ENCODE data around the gene XIRP1.

The XIRP1 gene

DNA sequence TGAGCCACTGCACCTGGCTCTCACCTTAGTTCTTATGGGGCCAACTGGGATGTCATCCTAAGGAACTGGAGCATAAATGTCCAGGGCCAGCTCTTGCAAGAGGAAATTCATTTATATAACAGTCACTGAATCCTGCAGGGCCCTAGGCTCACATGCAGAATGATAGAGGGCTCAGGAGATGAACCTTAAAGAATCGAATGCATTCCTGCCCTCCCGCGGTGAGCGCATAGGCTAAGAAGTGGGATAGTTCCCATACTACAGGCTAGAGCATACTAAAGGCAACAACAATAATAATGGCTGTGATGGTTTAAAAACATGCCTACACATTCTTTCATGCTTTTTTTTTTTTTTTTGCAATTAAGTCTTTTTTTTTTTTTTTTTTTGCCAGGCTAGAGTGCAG, 21.9 kb downstream of the XIRP1 start:
- no peak for DNase-seq (ENCODE audit: low read depth in 2 of 3, low spot score in 2 of 3)

DNA sequence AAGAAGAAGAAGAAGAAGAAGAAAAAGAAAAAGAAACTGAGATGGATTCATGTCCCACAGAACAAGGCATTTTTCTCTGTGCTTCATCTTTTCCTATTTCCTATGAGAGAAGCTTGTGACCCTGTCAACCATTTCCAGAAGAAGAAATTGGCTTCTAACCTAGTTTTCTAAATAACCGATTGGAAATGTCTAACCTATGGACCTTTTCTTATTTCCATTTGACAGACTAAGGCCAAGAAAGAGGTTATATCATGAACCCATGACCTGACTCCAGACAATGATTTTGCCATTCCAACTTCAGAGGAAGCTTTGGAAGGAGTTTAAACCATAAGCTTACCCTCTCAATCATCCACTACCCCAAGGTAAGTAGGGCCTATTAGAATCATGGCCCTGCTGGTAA, 22.7 kb downstream of the XIRP1 start:
- DNase-seq (ENCODE audit: low read depth in 2 of 3, low spot score in 2 of 3) = no peak

DNA sequence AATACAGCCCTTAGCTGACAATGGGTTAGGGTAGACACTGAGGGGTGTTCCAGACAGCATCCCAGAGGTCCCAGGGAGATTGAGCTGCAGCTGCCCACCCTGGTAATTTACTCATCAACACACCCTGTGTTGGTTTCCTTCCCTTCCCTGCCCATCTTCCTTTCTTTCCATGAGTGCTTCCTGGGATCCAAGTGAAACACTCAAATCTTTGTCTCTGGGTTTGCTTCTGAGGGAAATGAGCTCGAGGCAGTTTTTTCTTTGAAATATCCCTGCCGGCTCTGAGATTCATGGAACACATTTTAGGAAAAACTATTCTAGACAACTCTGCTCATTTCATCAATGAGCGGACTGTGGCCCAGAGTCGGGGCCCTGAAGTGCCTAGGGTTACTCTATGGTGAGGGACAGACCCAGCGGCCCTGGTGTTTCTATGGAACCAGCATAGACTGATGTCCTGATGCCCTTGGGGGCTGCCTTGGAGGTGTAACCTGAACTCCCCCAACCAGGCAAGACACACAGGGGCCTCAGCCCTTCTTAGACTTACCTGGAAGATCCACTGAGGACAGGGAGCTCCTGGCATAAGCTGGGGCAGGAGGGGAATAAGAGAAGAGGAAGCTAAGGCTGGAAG, 24.1 kb downstream of the XIRP1 start:
- DNase-seq (ENCODE audit: low read depth in 2 of 3, low spot score in 2 of 3) = no peak

DNA sequence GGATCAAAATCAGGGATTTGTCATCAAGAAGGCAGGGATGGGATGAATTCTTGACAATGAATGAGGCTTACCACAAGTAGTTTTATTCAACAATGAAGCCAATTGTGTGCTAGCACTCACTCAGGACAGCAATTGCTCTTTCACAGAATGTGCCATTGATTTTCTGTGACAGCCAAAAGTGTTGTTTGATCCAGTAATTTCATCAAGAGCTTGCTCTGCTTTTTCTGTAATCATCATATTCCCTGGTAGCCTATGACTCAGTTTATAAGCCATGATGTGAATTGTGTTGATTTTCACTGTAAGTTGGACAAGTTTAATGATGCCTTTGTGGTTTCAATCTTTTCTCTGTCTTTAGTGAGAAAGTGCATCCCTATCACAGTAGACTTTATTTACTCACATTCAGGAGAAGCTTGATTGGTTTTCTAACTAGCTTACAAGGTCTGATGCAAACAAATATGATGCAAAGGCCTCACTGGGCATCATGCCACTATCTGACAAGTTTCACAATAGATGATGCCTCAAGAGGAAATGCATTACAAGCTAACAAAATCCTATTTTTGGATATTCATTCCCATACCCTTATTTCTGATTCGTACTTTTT, 25.4 kb downstream of the XIRP1 start:
- DNase-seq (ENCODE audit: low read depth in 2 of 3, low spot score in 2 of 3) = no peak

DNA sequence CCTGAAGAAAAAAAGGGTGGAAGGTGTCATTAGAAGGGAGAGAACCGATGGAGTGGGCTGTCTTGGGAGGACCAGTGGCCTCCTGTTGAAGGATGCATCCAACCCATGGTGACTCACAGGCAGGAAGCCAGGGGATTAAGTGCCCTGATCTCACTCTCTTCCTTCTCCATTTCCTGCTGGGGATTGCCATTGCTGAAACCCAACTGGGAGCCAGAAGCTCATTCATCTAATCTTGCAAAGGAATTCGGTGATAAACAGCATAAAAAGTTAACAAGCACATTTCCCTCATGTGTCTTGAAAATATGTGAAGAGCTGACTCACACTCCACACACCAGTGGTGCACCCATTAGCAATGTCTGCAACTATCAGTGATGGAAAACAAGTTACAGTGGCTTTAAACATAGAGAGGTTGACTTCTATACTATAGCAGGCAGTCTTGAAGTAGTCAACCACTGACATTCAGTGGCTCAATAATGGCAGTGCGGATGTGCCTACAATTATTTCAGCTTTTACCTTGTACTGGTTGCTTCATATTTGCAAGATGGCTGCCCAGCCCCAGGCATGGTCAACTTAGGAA, 26.2 kb downstream of the XIRP1 start:
- DNase-seq (ENCODE audit: low read depth in 2 of 3, low spot score in 2 of 3) = no peak

DNA sequence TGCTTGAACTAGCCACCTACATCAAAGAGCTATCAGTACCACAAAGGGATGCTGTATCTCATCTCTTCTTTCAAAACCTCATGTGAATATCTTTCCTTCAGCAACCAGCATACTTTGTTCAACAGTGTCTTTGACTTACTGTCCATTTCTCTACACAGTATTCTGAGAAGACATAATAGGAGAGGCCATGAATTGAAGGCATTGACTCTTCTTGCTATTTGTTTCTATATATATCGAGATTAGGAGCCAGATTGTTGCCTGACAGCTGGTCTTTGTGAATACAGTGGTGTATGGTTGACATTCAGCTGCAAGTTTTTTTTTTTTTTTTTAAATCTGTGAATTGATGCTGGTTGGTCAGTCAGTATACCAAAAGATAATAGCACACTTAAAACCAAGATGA, 26.9 kb downstream of the XIRP1 start:
- DNase-seq (ENCODE audit: low read depth in 2 of 3, low spot score in 2 of 3) = no peak

DNA sequence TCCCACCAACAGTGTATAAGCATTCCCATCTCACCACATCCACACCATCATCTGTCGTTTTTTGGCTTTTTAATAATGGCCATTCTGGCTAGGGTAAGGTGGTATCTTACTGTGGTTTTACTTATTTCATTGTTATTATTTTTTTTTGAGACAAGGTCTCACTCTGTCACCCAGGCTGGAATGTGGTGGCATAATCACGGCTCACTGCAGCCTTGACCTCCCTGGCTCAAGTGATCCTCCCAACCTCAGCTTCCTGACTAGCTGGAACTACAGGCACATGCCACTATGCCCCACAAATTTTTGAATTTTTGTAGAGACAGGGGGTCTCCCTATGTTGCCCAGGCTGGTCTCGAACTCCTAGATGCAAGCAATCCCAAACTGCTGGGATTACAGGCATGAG, 28.0 kb downstream of the XIRP1 start:
- no peak for DNase-seq (ENCODE audit: low read depth in 2 of 3, low spot score in 2 of 3)

DNA sequence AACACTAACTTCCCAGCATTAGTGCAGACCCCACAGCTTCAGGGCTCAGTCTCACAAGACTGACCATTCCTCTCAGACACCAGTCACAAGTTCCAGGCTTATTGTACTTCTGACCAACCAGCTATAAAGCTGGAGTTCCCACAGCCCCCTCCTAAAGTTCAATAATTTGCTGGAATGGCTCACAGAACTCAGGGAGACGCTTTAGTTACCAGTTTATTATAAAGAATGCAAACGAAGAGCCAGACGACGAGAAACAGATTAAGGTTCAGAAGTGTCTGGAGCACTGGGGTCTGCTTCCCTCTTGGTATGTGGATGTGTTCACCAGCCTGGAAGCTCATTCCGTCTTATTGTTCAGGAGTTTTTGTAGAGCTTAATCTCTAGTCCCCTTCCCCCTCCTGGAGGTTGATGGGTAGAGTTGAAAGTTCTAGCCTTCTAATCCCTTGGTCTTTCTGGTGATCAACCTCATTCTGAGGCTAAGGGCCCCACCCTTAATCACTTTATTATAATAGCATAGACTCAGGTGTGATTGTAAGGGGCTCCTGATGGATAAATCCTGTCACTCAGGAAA, 34.2 kb downstream of the XIRP1 start:
- DNase-seq (ENCODE audit: low read depth in 2 of 3, low spot score in 2 of 3) = no peak

DNA sequence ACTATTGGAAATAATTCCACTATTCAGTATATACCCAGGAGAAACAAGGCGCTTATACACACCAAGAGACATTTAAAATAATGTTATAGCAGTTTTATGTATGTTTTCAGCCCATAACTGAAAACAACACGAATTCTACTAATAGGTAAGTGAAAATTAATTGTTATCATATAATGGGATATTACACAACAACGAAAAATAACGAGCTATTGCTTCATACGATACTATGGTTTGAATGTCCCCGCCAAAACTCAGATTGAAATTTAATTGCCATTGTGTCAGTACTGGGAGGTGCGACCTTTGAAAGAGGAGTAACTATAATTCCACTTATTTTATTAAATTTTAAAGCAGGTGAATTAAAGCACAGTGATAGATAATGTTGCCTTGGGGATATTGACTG, 35.0 kb downstream of the XIRP1 start:
- no peak for DNase-seq (ENCODE audit: low read depth in 2 of 3, low spot score in 2 of 3)

DNA sequence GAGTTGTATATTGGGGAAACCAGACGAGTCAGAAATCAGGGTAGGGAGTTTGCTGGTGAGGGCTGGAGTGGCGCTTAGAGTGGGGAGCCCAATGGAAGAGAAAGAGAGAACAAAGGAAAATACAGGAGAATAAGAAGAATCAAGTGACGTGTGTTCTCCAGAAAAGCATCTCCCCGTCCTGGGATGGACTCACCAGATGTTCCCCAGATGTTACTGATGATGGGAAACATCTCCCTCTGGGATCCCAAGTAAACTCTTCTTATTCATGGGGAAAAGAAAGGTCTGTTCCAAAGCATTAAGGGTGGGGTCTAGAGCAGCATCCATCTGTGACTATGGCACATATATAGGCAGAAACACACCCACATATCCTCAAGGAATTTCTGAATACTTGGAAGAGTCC, 36.0 kb downstream of the XIRP1 start:
- DNase-seq (ENCODE audit: low read depth in 2 of 3, low spot score in 2 of 3) = no peak

DNA sequence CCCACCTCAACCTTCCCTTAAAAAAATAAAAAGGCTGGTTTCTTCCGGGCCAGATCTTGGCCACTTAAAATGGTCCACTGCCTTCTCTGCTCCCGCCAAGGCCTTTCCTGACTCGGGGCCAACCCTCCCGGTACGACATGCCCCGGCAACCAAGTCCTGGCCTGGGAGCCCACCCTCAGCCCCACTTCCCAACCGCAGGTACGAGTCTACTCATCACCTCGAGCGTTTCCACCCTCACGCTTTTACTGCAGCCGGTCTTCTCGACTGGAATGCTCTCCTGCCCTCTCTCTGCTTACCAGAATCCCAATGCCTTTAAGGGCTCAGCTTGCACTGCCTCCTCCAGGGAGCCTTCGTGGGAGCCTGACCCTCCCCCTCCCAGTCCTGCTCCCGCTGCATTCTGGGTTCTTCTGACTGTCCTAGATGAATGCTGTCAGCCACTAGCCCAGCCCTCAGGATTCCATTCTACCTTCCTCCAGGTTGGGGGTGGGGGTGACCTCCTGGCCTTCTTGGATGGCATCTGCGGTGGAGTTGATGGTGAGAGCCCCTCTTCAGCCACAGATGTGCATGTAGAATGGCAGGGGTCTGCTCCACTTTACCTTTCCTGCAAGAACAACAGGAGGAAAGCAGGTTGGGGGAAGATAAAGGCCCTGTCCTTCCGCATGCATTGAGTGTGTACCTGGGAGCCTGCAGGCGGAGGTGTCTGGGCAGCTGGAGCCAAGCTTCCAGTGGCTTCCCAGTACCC, 37.9 kb downstream of the XIRP1 start:
- DNase-seq (ENCODE audit: low read depth in 2 of 3, low spot score in 2 of 3) = no peak

DNA sequence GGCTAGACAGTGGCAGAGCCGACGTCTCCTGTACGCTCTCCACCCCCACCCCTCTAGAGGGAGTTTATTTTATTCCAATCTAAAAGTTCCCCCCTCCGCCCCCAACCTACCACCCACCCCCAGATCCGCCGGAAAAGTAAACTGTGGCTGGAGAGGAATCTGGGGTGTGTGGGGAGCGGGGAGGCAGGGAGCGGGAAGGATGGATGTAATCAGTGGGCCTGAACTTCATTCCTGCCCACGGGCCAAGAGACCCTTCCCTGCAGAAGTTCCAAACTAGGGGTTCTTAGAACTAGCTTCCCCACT, 38.5 kb downstream of the XIRP1 start:
- DNase-seq (ENCODE audit: low read depth in 2 of 3, low spot score in 2 of 3) = no peak

DNA sequence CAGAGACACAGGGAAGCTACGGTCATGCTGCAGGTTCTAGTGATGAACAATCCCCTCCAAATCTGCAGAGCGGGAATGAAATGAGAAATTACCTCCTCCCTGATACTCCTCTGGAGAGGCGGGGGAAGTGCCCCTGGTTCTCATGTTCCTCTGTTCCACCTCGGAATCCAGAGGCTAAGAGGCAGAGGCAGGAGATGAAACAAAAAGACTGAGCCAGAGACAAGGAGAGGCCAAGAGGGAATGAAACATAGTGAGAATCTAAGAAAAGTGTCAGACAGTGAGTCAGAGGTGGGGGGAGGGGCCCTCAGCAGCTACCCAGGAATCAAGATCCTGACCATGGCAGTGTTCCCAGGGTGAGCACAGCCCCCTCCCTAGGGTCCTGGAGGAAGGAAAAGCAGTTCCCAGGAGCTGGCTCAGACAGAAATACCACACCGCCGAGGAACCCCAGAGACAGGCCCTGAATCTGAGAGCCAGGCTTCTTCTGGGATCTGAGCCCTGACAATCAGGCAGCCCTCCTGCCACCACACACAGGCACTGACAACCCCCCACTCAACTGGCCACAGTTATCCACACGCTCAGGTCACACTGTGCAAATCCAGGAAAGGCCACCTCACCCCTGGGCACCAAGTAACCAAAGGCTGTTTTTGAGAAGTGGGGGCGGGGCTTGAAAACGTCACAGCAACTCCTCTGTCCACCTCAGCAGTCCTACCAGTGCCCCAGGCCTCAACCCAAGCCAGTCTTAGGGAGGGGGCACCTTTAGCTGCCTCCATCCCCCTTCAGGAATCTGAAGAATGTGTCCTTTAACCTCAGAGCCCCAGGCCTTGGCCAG, 41.4 kb downstream of the XIRP1 start:
- no peak for DNase-seq (ENCODE audit: low read depth in 2 of 3, low spot score in 2 of 3)

DNA sequence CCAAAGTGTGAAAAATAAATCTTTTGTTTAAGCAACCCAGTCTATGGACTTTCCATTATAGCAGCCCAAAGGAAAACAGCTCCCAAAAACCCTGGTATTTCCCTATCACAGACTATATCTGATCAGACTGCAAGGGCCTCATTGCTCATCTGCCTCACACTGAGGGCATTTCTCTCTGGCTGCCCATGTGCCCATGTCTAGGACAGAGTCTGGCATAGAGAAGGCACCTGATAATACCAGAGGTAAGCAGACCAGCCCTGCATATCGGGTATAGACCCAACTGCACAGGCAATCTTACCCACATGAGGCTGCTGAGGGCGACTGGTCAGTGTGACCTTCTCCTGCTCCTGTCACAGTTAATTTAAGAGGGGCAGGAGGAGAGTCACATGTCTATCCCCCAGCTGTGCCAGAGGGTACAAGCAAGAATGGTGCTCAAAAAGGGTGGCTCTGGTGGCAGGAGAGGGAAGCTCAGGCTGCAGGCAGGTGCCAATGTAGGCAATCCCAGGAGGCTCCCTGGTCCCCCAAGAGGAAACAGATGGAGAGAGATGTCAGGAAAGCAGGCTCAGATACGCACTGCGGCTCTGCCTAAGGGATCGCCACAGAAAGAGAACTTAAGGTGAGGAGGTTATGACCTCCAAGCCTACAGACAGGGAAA, 42.1 kb downstream of the XIRP1 start:
- DNase-seq (ENCODE audit: low read depth in 2 of 3, low spot score in 2 of 3) = no peak

DNA sequence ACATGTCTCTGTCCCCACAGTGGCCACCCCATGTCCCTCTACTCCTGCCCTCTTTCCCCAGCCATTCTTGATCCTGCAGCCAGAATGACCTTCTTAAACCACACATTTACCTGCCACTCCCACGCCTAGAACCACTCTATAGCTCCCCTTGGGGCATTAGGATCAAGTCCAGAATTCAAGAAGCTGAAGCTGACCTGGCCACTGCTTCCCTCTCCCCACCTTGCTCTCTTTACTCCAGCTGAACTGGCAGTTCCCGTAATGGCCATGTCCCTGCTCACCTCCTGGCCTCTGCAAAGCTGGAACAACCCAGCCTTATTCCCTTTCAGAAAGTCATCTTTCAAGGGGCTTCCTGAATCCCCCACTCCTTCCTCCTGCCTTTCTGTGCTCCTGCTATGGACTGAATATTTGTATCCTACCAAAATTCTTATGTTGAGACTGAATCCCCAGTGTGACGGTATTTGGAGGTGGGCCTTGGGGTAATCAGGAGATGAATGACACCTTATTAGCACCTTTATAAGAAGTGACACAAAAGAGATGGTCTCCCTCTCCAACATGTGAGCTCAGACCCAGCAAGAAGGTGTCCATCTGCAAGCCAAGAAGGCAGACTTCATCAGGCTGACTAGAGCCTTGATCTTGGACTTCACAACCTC, 42.8 kb downstream of the XIRP1 start:
- no peak for DNase-seq (ENCODE audit: low read depth in 2 of 3, low spot score in 2 of 3)

DNA sequence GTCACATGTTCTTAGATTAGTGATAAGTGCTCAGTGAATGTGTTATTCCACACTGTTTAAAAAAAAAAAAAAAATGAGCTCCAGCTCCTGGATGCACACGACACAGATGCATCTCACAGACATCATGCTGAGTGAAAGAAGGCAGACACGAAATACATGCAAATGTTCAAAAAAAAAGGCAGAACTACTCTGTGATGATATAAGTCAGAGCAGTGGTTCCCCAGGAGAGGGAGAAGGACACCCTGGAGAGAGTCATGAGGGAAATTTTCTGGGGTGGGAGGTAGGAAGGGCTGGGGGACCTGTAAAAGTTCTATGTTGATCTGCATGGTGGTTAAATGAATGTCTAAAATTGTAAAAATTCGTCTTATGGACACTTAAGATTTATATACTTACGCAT, 43.3 kb downstream of the XIRP1 start:
- DNase-seq (ENCODE audit: low read depth in 2 of 3, low spot score in 2 of 3) = no peak

DNA sequence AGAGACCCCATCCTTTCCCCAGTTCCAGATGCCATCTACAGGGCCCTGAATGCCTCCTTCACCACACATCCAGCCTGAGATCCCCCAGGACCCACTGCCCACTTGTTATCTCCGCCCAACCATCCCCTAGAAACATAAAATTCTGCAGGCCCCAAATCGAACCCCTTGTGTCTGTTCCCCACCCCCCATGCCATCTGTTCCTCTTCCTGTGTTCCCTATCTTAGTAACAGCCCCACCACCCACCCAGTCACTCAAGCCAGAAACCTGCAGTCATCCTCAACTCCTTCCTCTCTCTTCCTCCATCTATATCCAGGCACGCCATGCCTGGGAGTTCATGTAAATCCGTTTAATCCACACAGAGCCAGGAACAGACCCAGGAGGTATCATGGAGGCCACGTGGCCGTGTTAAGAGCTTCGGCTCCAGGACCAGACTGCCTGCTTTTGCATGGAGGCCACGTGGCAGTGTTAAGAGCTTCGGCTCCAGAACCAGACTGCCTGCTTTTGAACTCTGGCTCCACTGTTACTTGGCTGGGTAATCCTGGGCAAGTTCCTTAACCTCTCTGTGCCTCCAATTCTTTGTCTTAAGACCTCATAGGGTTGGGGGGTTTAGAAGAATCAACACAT, 43.8 kb downstream of the XIRP1 start:
- no peak for DNase-seq (ENCODE audit: low read depth in 2 of 3, low spot score in 2 of 3)

DNA sequence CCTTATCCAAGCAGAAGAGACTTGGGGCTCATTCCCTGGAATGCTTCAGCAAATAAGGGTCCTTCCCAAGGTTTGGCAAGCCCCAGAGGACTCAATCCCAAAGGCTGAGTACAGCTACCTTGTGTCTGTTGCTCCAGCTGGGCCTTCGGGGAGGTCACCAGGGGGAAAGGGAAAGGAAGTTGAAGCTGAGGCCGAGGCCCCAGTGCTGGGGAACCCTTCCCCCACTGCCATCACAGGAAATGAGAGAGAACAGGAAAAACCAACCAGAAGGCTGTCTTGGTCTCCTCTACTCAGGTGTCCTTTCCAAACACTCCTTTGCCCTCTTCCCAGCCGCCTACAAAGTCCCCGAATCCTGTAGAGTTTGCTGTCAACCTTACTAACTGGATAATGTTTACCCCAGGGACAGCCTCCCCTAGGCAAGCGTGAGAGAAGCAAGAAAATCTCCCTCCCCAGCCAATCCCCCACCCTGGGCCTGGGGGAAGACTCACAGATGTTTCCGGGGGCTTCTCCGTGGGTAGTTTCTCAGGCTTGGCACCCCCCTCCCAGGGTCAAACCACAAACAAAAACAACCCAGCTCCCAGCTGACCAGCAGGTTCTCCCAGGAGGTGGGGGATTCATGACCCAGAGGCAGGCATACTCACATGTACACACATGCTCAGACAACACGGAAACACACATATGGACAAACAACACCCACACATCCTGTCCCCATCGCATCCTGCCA, 44.5 kb downstream of the XIRP1 start:
- DNase-seq (ENCODE audit: low read depth in 2 of 3, low spot score in 2 of 3) = peak in 1 of 3 experiments; percentile 17
